ENCODE data around the gene ADGRG1.
A peak's percentile ranks its signal among the peaks of the same experiment; 100 is the strongest.

Gene ADGRG1

GRCh38 chr16:57628783-57629293 is 408 bp downstream of the ADGRG1 start (continued):
- TF ChIP-seq ZNF362 (tag by site-specific recombination; IDR thresholded peaks at IDR 0.05) (no peak), ZNF221 (tag by site-specific recombination; IDR thresholded peaks at IDR 0.05; ENCODE audit: borderline replicate concordance) (no peak), ZNF626 (tag by site-specific recombination; IDR thresholded peaks at IDR 0.05) (no peak), ZBTB21 (tag by site-specific recombination; IDR thresholded peaks at IDR 0.05) (no peak), ZBTB7A (tag by site-specific recombination; IDR thresholded peaks at IDR 0.05; ENCODE audit: low read depth) (peak; percentile 92), ZNF623 (tag by site-specific recombination; IDR thresholded peaks at IDR 0.05) (no peak), ZNF791 (tag by site-specific recombination; IDR thresholded peaks at IDR 0.05) (peak; percentile 45; the same call in 1 of the 2 replicates), ZNF133 (tag by site-specific recombination; IDR thresholded peaks at IDR 0.05) (0 out of 2 replicates have a peak, but pooled peaks have one; percentile 51)
- TF ChIP-seq, protein P1, sequence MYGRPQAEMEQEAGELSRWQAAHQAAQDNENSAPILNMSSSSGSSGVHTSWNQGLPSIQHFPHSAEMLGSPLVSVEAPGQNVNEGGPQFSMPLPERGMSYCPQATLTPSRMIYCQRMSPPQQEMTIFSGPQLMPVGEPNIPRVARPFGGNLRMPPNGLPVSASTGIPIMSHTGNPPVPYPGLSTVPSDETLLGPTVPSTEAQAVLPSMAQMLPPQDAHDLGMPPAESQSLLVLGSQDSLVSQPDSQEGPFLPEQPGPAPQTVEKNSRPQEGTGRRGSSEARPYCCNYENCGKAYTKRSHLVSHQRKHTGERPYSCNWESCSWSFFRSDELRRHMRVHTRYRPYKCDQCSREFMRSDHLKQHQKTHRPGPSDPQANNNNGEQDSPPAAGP (tag by site-specific recombination; IDR thresholded peaks at IDR 0.05) = no peak

DNA sequence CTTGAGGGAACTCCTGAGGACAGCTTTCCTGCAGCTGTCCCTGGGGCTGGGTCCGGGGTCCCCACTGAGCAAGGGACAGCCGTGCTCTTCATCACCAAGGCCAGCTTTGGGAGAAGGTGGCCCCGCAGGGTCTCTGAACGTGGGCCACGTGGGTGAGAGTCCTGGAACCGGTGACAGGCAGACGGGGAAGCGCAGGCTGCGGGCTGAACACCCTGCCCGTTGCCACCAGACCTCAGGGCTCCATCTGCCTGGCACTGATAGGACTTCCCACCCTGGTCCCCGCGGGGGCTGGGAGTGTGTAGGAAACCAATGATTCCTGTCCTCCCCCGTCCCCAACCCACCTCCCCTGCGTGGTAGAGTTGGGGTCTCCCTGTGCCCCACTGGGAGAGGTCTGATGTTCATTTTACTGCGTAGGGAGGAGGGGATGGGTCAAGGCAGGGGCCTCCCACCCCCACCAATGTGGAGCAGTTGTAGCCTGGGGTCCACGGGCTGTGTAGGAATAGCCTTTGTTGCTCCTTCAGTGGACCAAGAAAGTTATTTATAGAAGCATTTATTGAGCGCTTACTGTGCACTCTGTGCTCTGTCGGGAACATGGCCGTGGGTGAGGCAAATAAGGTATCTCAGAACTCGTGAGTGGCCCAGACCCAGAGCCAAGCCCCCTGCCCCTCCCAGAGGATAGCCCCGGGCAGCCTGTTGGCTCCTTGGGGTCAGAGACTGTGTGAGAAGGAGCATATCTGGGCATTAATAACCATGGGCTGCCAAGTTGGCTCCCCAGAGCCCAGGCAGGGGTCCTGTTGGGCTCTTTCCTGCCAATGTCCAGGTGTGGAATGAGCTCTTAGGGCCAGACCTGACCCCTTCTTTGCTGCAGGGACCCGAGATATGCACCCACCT is 1.3 kb downstream of the ADGRG1 start:
- Histone ChIP-seq H3K4me3 (ENCODE audit: low read depth, low read length) (no peak overlapping the region), H3K36me3 (ENCODE audit: control insufficient read depth in 2 of 2, insufficient read depth in 1 of 2, low read length in 2 of 2) (no peaks in the 10 kb centered on the region), H3K27ac (ENCODE audit: extremely low read depth, low read depth, low read length) (no peak overlapping the region), H3K4me1 (ENCODE audit: control insufficient read depth, insufficient read depth, low read length) (no peaks in the 10 kb centered on the region), H3K9me3 (ENCODE audit: control insufficient read depth, insufficient read depth, low read depth, low read length) (no peaks in the 10 kb centered on the region)
- no peak for TF ChIP-seq ZNF138 (tag by site-specific recombination; IDR thresholded peaks at IDR 0.05; ENCODE audit: borderline replicate concordance)
- TF ChIP-seq ZFHX2 (tag by site-specific recombination; conservative IDR thresholded peaks at IDR 0.05) = peak; percentile 28; the same call in 1 of the 2 replicates
- TF ChIP-seq EGR2 (tag by site-specific recombination; IDR thresholded peaks at IDR 0.05; ENCODE audit: low read depth) = peak; percentile 22; the same call in 1 of the 2 replicates
- ChIA-PET POLR2A (no interaction called here), CTCF (no interaction called here)

DNA sequence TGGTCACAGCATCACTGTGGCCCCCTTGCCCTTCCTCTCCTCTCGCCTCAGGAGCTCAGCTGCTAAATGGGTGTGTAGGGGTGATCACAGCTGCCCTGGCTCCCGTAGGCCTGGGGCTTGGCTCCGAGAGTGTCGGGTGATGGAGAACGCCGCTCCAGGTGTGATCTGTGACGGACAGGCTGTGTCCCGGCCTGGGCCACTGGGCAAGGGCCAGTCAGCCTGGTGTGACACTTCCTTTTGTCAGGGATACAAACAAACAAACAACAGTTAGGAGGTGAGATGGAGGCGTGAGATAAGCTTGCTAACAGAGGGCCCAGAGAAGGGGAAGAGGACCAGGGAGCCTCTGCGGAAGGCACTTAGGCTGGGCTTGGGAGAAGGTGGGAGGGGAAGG is 2.0 kb downstream of the ADGRG1 start:
- Histone ChIP-seq H3K36me3 (ENCODE audit: control insufficient read depth in 2 of 2, insufficient read depth in 1 of 2, low read length in 2 of 2) (no peaks in the 10 kb centered on the region), H3K4me1 (ENCODE audit: control insufficient read depth, insufficient read depth, low read length) (no peaks in the 10 kb centered on the region), H3K27ac (ENCODE audit: extremely low read depth, low read depth, low read length) (no peak overlapping the region), H3K9me3 (ENCODE audit: control insufficient read depth, insufficient read depth, low read depth, low read length) (no peaks in the 10 kb centered on the region), H3K4me3 (ENCODE audit: low read depth, low read length) (no peak overlapping the region)
- CTCF ChIA-PET = no interaction called here
- TF ChIP-seq ZFHX2 (tag by site-specific recombination; conservative IDR thresholded peaks at IDR 0.05) (no peak), KLF1 (tag by site-specific recombination; IDR thresholded peaks at IDR 0.05) (no peak), ZNF837 (tag by site-specific recombination; IDR thresholded peaks at IDR 0.05) (no peak), ZNF777 (tag by site-specific recombination; IDR thresholded peaks at IDR 0.05; ENCODE audit: borderline replicate concordance) (no peak), REST (tag by site-specific recombination; IDR thresholded peaks at IDR 0.05) (no peak), KLF8 (tag by site-specific recombination; IDR thresholded peaks at IDR 0.05) (no peak), ZNF114 (tag by site-specific recombination; IDR thresholded peaks at IDR 0.05) (no peak), ZNF626 (tag by site-specific recombination; IDR thresholded peaks at IDR 0.05) (no peak), ZNF776 (tag by site-specific recombination; IDR thresholded peaks at IDR 0.05; ENCODE audit: borderline replicate concordance) (no peak), ZNF366 (tag by site-specific recombination; conservative IDR thresholded peaks at IDR 0.05) (no peak), ZNF585B (tag by site-specific recombination; IDR thresholded peaks at IDR 0.05) (no peak), ZNF350 (tag by site-specific recombination; IDR thresholded peaks at IDR 0.05) (no peak)
- TF ChIP-seq, protein P2, sequence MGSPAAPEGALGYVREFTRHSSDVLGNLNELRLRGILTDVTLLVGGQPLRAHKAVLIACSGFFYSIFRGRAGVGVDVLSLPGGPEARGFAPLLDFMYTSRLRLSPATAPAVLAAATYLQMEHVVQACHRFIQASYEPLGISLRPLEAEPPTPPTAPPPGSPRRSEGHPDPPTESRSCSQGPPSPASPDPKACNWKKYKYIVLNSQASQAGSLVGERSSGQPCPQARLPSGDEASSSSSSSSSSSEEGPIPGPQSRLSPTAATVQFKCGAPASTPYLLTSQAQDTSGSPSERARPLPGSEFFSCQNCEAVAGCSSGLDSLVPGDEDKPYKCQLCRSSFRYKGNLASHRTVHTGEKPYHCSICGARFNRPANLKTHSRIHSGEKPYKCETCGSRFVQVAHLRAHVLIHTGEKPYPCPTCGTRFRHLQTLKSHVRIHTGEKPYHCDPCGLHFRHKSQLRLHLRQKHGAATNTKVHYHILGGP (tag by site-specific recombination; IDR thresholded peaks at IDR 0.05) = no peak
- TF ChIP-seq, protein P3, sequence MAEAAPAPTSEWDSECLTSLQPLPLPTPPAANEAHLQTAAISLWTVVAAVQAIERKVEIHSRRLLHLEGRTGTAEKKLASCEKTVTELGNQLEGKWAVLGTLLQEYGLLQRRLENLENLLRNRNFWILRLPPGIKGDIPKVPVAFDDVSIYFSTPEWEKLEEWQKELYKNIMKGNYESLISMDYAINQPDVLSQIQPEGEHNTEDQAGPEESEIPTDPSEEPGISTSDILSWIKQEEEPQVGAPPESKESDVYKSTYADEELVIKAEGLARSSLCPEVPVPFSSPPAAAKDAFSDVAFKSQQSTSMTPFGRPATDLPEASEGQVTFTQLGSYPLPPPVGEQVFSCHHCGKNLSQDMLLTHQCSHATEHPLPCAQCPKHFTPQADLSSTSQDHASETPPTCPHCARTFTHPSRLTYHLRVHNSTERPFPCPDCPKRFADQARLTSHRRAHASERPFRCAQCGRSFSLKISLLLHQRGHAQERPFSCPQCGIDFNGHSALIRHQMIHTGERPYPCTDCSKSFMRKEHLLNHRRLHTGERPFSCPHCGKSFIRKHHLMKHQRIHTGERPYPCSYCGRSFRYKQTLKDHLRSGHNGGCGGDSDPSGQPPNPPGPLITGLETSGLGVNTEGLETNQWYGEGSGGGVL (tag by site-specific recombination; IDR thresholded peaks at IDR 0.05) = no peak
- POLR2A ChIA-PET = no interaction called here
